Measurements from ENCODE around the gene ADAMTS2. TPM values are rescaled to one million over a fixed set of nuclear protein-coding genes. Genes with fewer than 3 reads are reported as not detected.

ADAMTS2 gene
- total and polyA plus RNA-seq, 2 donors (not counting 1 experiment from before 2014, with no cell fraction given): 16.2 to 70.2 TPM

GRCh38 chr5:179313849-179314521 lies 31.3 kb downstream of the ADAMTS2 start:
- Histone ChIP-seq H3K27me3 (ENCODE audit: control insufficient read depth, insufficient read depth, low read length) (no peaks in the 10 kb centered on the region), H4K20me1 (ENCODE audit: control insufficient read depth, extremely low read depth, insufficient read depth, low read length) (no peaks in the 10 kb centered on the region), H3K36me3 (ENCODE audit: control insufficient read depth, insufficient read depth, low read length) (peaks cover 3% of the 10 kb centered on the region), H3K79me2 (ENCODE audit: control insufficient read depth, insufficient read depth, low read length) (peaks cover 21% of the 10 kb centered on the region), H3K4me2 (ENCODE audit: extremely low read depth, insufficient read depth, low read length) (peak overlapping the region; percentile 54), H3K27ac (ENCODE audit: insufficient read depth, low read length) (peak overlapping the region; percentile 91), H2AFZ (ENCODE audit: low read length) (no peak overlapping the region), H3K9me3 (ENCODE audit: control insufficient read depth, insufficient read depth, low read depth, low read length) (no peaks in the 10 kb centered on the region), H3K9ac (ENCODE audit: insufficient read depth, low read length) (peak overlapping the region; percentile 71), H3K4me3 (replicated peaks in 1 of 4; ENCODE audit: control extremely low read depth in 1 of 4, insufficient read depth in 1 of 4, low read depth in 3 of 4, low read length in 4 of 4) (peak overlapping the region in 1 of 4 experiments; percentile 20), H3K4me1 (ENCODE audit: control insufficient read depth, extremely low read depth, insufficient read depth, low read length) (peaks cover 12% of the 10 kb centered on the region)
- TF ChIP-seq CTCF (conservative IDR thresholded peaks at IDR 0.05 in 1 of 2, IDR thresholded peaks at IDR 0.05 in 1 of 2; ENCODE audit: low read depth in 1 of 2, low read length in 2 of 2): no peak
- no peak for TF ChIP-seq EZH2 (IDR thresholded peaks at IDR 0.05; ENCODE audit: low read length, missing control alignments)
- peak; percentile 94 for DNase-seq (ENCODE audit: low read depth in 2 of 2)

- TF ChIP-seq CTCF (conservative IDR thresholded peaks at IDR 0.05 in 1 of 2, IDR thresholded peaks at IDR 0.05 in 1 of 2; ENCODE audit: low read depth in 1 of 2, low read length in 2 of 2) (no peak), EZH2 (IDR thresholded peaks at IDR 0.05; ENCODE audit: low read length, missing control alignments) (no peak)
- Histone ChIP-seq H2AFZ (ENCODE audit: low read length) (no peak overlapping the region), H3K9ac (ENCODE audit: insufficient read depth, low read length) (no peak overlapping the region), H3K4me2 (ENCODE audit: extremely low read depth, insufficient read depth, low read length) (no peak overlapping the region), H3K4me3 (replicated peaks in 1 of 4; ENCODE audit: control extremely low read depth in 1 of 4, insufficient read depth in 1 of 4, low read depth in 3 of 4, low read length in 4 of 4) (no peak overlapping the region), H3K36me3 (ENCODE audit: control insufficient read depth, insufficient read depth, low read length) (peaks cover 3% of the 10 kb centered on the region), H3K4me1 (ENCODE audit: control insufficient read depth, extremely low read depth, insufficient read depth, low read length) (peaks cover 11% of the 10 kb centered on the region), H3K27me3 (ENCODE audit: control insufficient read depth, insufficient read depth, low read length) (no peaks in the 10 kb centered on the region), H3K79me2 (ENCODE audit: control insufficient read depth, insufficient read depth, low read length) (peaks cover 26% of the 10 kb centered on the region), H4K20me1 (ENCODE audit: control insufficient read depth, extremely low read depth, insufficient read depth, low read length) (no peaks in the 10 kb centered on the region), H3K9me3 (ENCODE audit: control insufficient read depth, insufficient read depth, low read depth, low read length) (no peaks in the 10 kb centered on the region), H3K27ac (ENCODE audit: insufficient read depth, low read length) (no peak overlapping the region)
- DNase-seq (ENCODE audit: low read depth in 2 of 2): peak in 1 of 2 donors; percentile 45
Measured at GRCh38 chr5:179312557-179313235, 32.6 kb downstream of the ADAMTS2 start.

- Histone ChIP-seq H4K20me1 (ENCODE audit: control insufficient read depth, extremely low read depth, insufficient read depth, low read length) (no peaks in the 10 kb centered on the region), H3K4me3 (replicated peaks in 1 of 4; ENCODE audit: control extremely low read depth in 1 of 4, insufficient read depth in 1 of 4, low read depth in 3 of 4, low read length in 4 of 4) (no peak overlapping the region), H3K4me2 (ENCODE audit: extremely low read depth, insufficient read depth, low read length) (no peak overlapping the region), H3K4me1 (ENCODE audit: control insufficient read depth, extremely low read depth, insufficient read depth, low read length) (peaks cover 15% of the 10 kb centered on the region), H3K9ac (ENCODE audit: insufficient read depth, low read length) (no peak overlapping the region), H3K9me3 (ENCODE audit: control insufficient read depth, insufficient read depth, low read depth, low read length) (no peaks in the 10 kb centered on the region), H3K27ac (ENCODE audit: insufficient read depth, low read length) (no peak overlapping the region), H2AFZ (ENCODE audit: low read length) (no peak overlapping the region), H3K27me3 (ENCODE audit: control insufficient read depth, insufficient read depth, low read length) (no peaks in the 10 kb centered on the region), H3K36me3 (ENCODE audit: control insufficient read depth, insufficient read depth, low read length) (peaks cover 3% of the 10 kb centered on the region), H3K79me2 (ENCODE audit: control insufficient read depth, insufficient read depth, low read length) (peaks cover 36% of the 10 kb centered on the region)
- TF ChIP-seq EZH2 (IDR thresholded peaks at IDR 0.05; ENCODE audit: low read length, missing control alignments) (no peak), CTCF (conservative IDR thresholded peaks at IDR 0.05 in 1 of 2, IDR thresholded peaks at IDR 0.05 in 1 of 2; ENCODE audit: low read depth in 1 of 2, low read length in 2 of 2) (no peak)
- DNase-seq (ENCODE audit: low read depth in 2 of 2): no peak
Measured at GRCh38 chr5:179311581-179311980, 33.7 kb downstream of the ADAMTS2 start.
